ENCODE data around the gene ARHGAP42. TPM values are rescaled to one million over a fixed set of nuclear protein-coding genes. Genes with fewer than 3 reads are reported as not detected.
"Not testable (repeated sequence)": the region's sequence is repeated elsewhere in the genome, so short reads cannot be mapped to it uniquely, and the experiment has no call there.

ARHGAP42 gene
- total RNA-seq, 1 experiment from 2014 or later, result 39.1 TPM

- no peak overlapping the region for H2BK12ac ChIP-seq (ENCODE audit: insufficient read length, low read depth, low read length)
Measured at GRCh38 chr11:100663996-100664395, 23.1 kb upstream of the ARHGAP42 start.

DNA sequence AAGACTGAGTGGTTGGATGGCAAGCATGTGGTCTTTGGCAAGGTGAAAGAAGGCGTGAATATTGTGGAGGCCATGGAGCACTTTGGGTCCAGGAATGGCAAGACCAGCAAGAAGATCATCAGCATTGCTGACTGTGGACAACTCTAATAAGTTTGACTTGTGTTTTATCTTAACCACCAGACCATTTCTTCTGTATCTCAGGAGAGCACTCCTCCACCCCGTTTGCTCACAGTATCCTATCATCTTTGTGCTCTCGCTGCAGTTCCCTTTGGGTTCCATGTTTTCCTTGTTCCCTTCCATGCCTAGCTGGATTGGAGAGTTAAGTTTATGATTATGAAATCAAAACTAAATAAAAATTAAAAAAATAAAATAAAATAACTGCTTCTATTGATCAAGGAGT is 20.3 kb upstream of the ARHGAP42 start:
- DNase-seq; H3T11ph ChIP-seq (ENCODE audit: low read length); H2BK120ac ChIP-seq (ENCODE audit: low read depth, low read length, poor library complexity, severe bottlenecking); H3K9me3 ChIP-seq (ENCODE audit: control insufficient read depth, low read depth, low read length); H4K20me1 ChIP-seq (ENCODE audit: control insufficient read depth, insufficient read depth, insufficient read length); H2AFZ ChIP-seq (ENCODE audit: low read length); H3K4ac ChIP-seq (ENCODE audit: low read depth, low read length); H3K23ac ChIP-seq (ENCODE audit: insufficient read length, low read depth, low read length); H3K23me2 ChIP-seq (ENCODE audit: insufficient read length, low read depth, low read length, poor library complexity, severe bottlenecking); H3K27me3 ChIP-seq (ENCODE audit: insufficient read depth, low read length); H2BK20ac ChIP-seq (ENCODE audit: low read depth, low read length, poor library complexity, severe bottlenecking); H2BK12ac ChIP-seq (ENCODE audit: insufficient read length, low read depth, low read length); H3K27ac Mint-ChIP-seq; H4K5ac ChIP-seq (ENCODE audit: insufficient read length, low read depth, low read length); H3K9ac ChIP-seq (ENCODE audit: extremely low read depth, insufficient read length, low read length); H3K27me3 Mint-ChIP-seq (ENCODE audit: low read depth); H3K27ac ChIP-seq (ENCODE audit: insufficient read length, low read depth, low read length); H2BK5ac ChIP-seq (ENCODE audit: insufficient read length, low read length); H3K18ac ChIP-seq (ENCODE audit: insufficient read length, low read depth, low read length); H3K4me1 ChIP-seq (ENCODE audit: insufficient read depth, low read length); H3K14ac ChIP-seq (ENCODE audit: insufficient read depth, low read length); H3K4me3 Mint-ChIP-seq; H3K79me1 ChIP-seq (ENCODE audit: insufficient read depth, low read depth, low read length, poor library complexity, severe bottlenecking); H3K79me2 ChIP-seq (ENCODE audit: insufficient read depth, low read length); H3K4me2 ChIP-seq (ENCODE audit: insufficient read depth, insufficient read length, low read length); H4K91ac ChIP-seq (ENCODE audit: insufficient read length, low read depth, low read length); H3K36me3 Mint-ChIP-seq (ENCODE audit: insufficient read depth in 1 of 3, low read depth in 3 of 3); H2BK15ac ChIP-seq (ENCODE audit: low read depth, low read length); H3K9me3 Mint-ChIP-seq; H4K8ac ChIP-seq (replicated peaks; ENCODE audit: insufficient read length, low read depth, low read length); H3K56ac ChIP-seq (ENCODE audit: insufficient read length, low read depth, low read length); H2AK5ac ChIP-seq (ENCODE audit: insufficient read length, low read length): not testable (repeated sequence)
- H3K4me1 Mint-ChIP-seq, result peaks cover 34 to 38% of the 10 kb centered on the region in 2 experiments
- WGBS (ENCODE audit: extremely low coverage, insufficient read length, low lambda C conversion rate), result no CpG with 5 or more reads among the region's 3 CpGs

More at GRCh38 chr11:100663996-100664395, 23.1 kb upstream of the ARHGAP42 start:
- Histone ChIP-seq H2BK120ac (ENCODE audit: low read depth, low read length, poor library complexity, severe bottlenecking) (no peak overlapping the region), H3K9ac (ENCODE audit: extremely low read depth, insufficient read length, low read length) (no peak overlapping the region), H2BK20ac (ENCODE audit: low read depth, low read length, poor library complexity, severe bottlenecking) (no peak overlapping the region), H3K56ac (ENCODE audit: insufficient read length, low read depth, low read length) (no peak overlapping the region), H3K4ac (ENCODE audit: low read depth, low read length) (no peak overlapping the region), H4K91ac (ENCODE audit: insufficient read length, low read depth, low read length) (no peak overlapping the region), H3K27ac (ENCODE audit: insufficient read length, low read depth, low read length) (no peak overlapping the region), H2AFZ (ENCODE audit: low read length) (no peak overlapping the region), H2AK5ac (ENCODE audit: insufficient read length, low read length) (no peak overlapping the region), H2BK5ac (ENCODE audit: insufficient read length, low read length) (no peak overlapping the region), H3K79me1 (ENCODE audit: insufficient read depth, low read depth, low read length, poor library complexity, severe bottlenecking) (no peaks in the 10 kb centered on the region), H3K18ac (ENCODE audit: insufficient read length, low read depth, low read length) (no peak overlapping the region), H4K5ac (ENCODE audit: insufficient read length, low read depth, low read length) (no peak overlapping the region), H4K20me1 (ENCODE audit: control insufficient read depth, insufficient read depth, insufficient read length) (no peaks in the 10 kb centered on the region), H3K14ac (ENCODE audit: insufficient read depth, low read length) (no peak overlapping the region), H3K23me2 (ENCODE audit: insufficient read length, low read depth, low read length, poor library complexity, severe bottlenecking) (no peaks in the 10 kb centered on the region), H3K23ac (ENCODE audit: insufficient read length, low read depth, low read length) (no peak overlapping the region), H3K79me2 (ENCODE audit: insufficient read depth, low read length) (no peaks in the 10 kb centered on the region), H2BK15ac (ENCODE audit: low read depth, low read length) (no peak overlapping the region), H4K8ac (replicated peaks; ENCODE audit: insufficient read length, low read depth, low read length) (no peak overlapping the region), H3T11ph (ENCODE audit: low read length) (no peak overlapping the region), H3K27me3 (ENCODE audit: insufficient read depth, low read length) (no peaks in the 10 kb centered on the region), H3K4me1 (ENCODE audit: insufficient read depth, low read length) (no peaks in the 10 kb centered on the region; the same call in 1 of the 2 replicates), H3K4me2 (ENCODE audit: insufficient read depth, insufficient read length, low read length) (no peak overlapping the region), H3K9me3 (ENCODE audit: control insufficient read depth, low read depth, low read length) (no peaks in the 10 kb centered on the region)
- WGBS (ENCODE audit: extremely low coverage, insufficient read length, low lambda C conversion rate), result no CpG with 5 or more reads among the region's 4 CpGs
- H3K27ac Mint-ChIP-seq, result peak overlapping the region in 1 of 3 experiments; percentile 31; a peak in 1 of 7 replicates
- peaks cover 25 to 34% of the 10 kb centered on the region in 2 experiments for H3K4me1 Mint-ChIP-seq
- peaks cover 0 to 2% (median 0%) of the 10 kb centered on the region in 3 experiments; a peak in 1 of 7 replicates for H3K36me3 Mint-ChIP-seq (ENCODE audit: insufficient read depth in 1 of 3, low read depth in 3 of 3)
- no peak overlapping the region for H3K4me3 Mint-ChIP-seq
- H3K27me3 Mint-ChIP-seq (ENCODE audit: low read depth), result no peaks in the 10 kb centered on the region
- TF ChIP-seq, protein P1, sequence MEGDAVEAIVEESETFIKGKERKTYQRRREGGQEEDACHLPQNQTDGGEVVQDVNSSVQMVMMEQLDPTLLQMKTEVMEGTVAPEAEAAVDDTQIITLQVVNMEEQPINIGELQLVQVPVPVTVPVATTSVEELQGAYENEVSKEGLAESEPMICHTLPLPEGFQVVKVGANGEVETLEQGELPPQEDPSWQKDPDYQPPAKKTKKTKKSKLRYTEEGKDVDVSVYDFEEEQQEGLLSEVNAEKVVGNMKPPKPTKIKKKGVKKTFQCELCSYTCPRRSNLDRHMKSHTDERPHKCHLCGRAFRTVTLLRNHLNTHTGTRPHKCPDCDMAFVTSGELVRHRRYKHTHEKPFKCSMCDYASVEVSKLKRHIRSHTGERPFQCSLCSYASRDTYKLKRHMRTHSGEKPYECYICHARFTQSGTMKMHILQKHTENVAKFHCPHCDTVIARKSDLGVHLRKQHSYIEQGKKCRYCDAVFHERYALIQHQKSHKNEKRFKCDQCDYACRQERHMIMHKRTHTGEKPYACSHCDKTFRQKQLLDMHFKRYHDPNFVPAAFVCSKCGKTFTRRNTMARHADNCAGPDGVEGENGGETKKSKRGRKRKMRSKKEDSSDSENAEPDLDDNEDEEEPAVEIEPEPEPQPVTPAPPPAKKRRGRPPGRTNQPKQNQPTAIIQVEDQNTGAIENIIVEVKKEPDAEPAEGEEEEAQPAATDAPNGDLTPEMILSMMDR (conservative IDR thresholded peaks at IDR 0.05), result no peak
- H3K9me3 Mint-ChIP-seq, result no peaks in the 10 kb centered on the region; a peak in 1 of 5 replicates
- DNase-seq, result no peak

Measured in H9 (cell line).